Gastrocnemius medialis (tissue), 4 donors: ENCODE results near the gene CHRM2. TPM values are rescaled to one million over a fixed set of nuclear protein-coding genes. Genes with fewer than 3 reads are reported as not detected.
A peak's percentile ranks its signal among the peaks of the same experiment; 100 is the strongest.
"Not testable (repeated sequence)": the region's sequence is repeated elsewhere in the genome, so short reads cannot be mapped to it uniquely, and the experiment has no call there.

Experiments used
- ATAC-seq, 2 donors: fragments of 150-250 bp; one replicate each; pipeline ENCODE4 v1.9.1; 2016
- DNase-seq, 2 donors: peaks; one replicate each; pipeline ENCODE4 v3.0.0-alpha.2; 2019
- H3K27ac ChIP-seq, 4 donors: fragments of 200-600 bp; sonication (generic); 1 replicate in 1 of 4; 2 replicates in 3 of 4; pipeline ENCODE4 v1.5.1; 2016 to 2018; ENCODE audit warnings: mild to moderate bottlenecking in 2 of 4, moderate library complexity in 1 of 4
- H3K27me3 ChIP-seq, 3 donors: fragments of 200-600 bp; sonication (generic) in 2 of 3; 1 replicate in 1 of 3; 2 replicates in 2 of 3; pipeline versions ENCODE4 v1.5.1 to v1.6.0; 2016 to 2019; ENCODE audit warnings: mild to moderate bottlenecking in 1 of 3, moderate library complexity in 1 of 3
- H3K36me3 ChIP-seq, 2 donors: fragments of 200-600 bp; sonication (generic) in 1 of 2; one replicate each; pipeline ENCODE4 v1.5.1; 2017 to 2018
- H3K4me1 ChIP-seq, 2 donors: fragments of 200-600 bp; sonication (generic) in 1 of 2; one replicate each; pipeline ENCODE4 v1.5.1; 2016 to 2017; ENCODE audit warnings: mild to moderate bottlenecking in 2 of 2
- H3K4me3 ChIP-seq, 4 donors: fragments of 200-600 bp; sonication (generic) in 3 of 4; 1 replicate in 1 of 4; 2 replicates in 3 of 4; pipeline ENCODE4 v1.5.1; 2016 to 2019; ENCODE audit warnings: mild to moderate bottlenecking in 2 of 4
- H3K9me3 ChIP-seq, 3 donors: fragments of 200-600 bp; sonication (generic) in 2 of 3; 1 replicate in 1 of 3; 2 replicates in 2 of 3; pipeline ENCODE4 v1.5.1; 2016 to 2019
- POLR2A ChIP-seq, 2 donors: fragments of 450-650 bp; IDR thresholded peaks; one replicate each; pipeline ENCODE4 v1.6.1; 2017; ENCODE audit warnings: antibody characterized with exemption in 2 of 2, mild to moderate bottlenecking in 2 of 2, moderate library complexity in 2 of 2
- in situ Hi-C, 4 donors: fragments of 200-750 bp; cut with MboI; loops; one replicate each; pipeline versions ENCODE4 v1.15.0 to v1.8.0; 2017; ENCODE audit warnings: low sequenced_read_pairs in 4 of 4
- intact Hi-C: fragments of 100-400 bp; cut with DNase I; formaldehyde crosslinking; loops from one replicate; pipeline ENCODE4 v1.15.1; 2023; ENCODE audit warnings: low total_unique reads
- total RNA-seq, 4 donors: library from RNA; depleted of rRNA; stranded (reverse); fragments of >200 nt; gene quantifications; one replicate each; pipeline versions ENCODE4 v1.1.0 to v1.2.3, GENCODE V29; 2016
- TF ChIP-seq, protein P1 (sequence below), 5 experiments: fragments of 450-650 bp in 3 of 5; fragments of 200-600 bp in 2 of 5; sonication (generic) in 2 of 5; IDR thresholded peaks in 4 of 5; conservative IDR thresholded peaks in 1 of 5; 1 replicate in 4 of 5; 2 replicates in 1 of 5; pipeline ENCODE4 v1.5.1; 2016 to 2019; ENCODE audit warnings: antibody characterized with exemption in 5 of 5, mild to moderate bottlenecking in 3 of 5, moderate library complexity in 3 of 5

Gene CHRM2
- not detected for total RNA-seq

DNA sequence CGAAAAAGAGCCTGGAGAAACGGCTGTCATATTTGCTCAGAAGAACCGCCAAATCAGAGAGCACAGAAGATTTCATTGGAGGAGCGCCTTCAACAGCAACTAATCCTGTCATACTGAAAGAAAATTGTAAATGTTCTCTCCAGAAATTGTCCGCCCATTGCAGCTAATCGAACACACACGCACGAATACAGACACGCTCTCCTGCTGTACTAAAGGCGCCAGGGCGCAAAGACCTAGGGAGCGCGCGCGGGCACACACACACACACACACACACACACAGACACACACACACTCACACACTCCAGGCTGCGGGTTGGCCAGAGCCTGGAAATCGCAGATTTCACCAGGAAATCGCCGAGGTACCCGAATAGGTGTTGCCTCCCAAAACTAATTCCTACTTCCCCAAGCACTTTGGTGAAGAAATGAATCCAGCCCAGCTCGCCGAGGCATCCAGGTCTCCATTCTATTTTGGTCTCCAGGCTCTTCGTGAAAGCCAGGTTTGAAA is at the start of gene CHRM2:
CHRM2 (plus strand) TSS at position 157 of the 505 bp plus-strand sequence. CDS start 146,214 bp downstream, outside the sequence.
- Histone ChIP-seq H3K4me1 (no peaks in the 10 kb centered on the region), H3K4me3 (peak within 1 kb of the TSS in 2 of 4 donors; percentile 5 to 25), H3K36me3 (no peaks in the 10 kb centered on the region), H3K9me3 (no peaks in the 10 kb centered on the region), H3K27ac (no peak within 1 kb of the TSS), H3K27me3 (peaks cover 30 to 34% (median 34%) of the 10 kb centered on the region in 3 donors)
- intact Hi-C loops = no loop called here
- no peak for DNase-seq
- TF ChIP-seq POLR2A (IDR thresholded peaks at IDR 0.05) = no peak
- TF ChIP-seq, protein P1, sequence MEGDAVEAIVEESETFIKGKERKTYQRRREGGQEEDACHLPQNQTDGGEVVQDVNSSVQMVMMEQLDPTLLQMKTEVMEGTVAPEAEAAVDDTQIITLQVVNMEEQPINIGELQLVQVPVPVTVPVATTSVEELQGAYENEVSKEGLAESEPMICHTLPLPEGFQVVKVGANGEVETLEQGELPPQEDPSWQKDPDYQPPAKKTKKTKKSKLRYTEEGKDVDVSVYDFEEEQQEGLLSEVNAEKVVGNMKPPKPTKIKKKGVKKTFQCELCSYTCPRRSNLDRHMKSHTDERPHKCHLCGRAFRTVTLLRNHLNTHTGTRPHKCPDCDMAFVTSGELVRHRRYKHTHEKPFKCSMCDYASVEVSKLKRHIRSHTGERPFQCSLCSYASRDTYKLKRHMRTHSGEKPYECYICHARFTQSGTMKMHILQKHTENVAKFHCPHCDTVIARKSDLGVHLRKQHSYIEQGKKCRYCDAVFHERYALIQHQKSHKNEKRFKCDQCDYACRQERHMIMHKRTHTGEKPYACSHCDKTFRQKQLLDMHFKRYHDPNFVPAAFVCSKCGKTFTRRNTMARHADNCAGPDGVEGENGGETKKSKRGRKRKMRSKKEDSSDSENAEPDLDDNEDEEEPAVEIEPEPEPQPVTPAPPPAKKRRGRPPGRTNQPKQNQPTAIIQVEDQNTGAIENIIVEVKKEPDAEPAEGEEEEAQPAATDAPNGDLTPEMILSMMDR (IDR thresholded peaks at IDR 0.05 in 4 of 5, conservative IDR thresholded peaks at IDR 0.05 in 1 of 5) = no peak
- ATAC-seq = no peak
- in situ Hi-C loops = no loop called here

DNA sequence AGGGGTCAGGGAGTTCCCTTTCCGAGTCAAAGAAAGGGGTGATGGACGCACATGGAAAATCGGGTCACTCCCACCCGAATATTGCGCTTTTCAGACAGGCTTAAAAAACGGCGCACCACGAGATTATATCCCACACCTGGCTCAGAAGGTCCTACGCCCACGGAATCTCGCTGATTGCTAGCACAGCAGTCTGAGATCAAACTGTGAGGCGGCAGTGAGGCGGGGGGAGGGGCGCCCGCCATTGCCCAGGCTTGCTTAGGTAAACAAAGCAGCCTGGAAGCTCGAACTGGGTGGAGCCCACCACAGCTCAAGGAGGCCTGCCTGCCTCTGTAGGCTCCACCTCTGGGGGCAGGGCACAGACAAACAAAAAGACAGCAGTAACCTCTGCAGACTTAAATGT is 37.1 kb upstream of the CHRM2 start:
- H3K9me3 ChIP-seq, intact Hi-C loops, H3K27me3 ChIP-seq, H3K4me1 ChIP-seq, H3K4me3 ChIP-seq, H3K36me3 ChIP-seq, H3K27ac ChIP-seq, DNase-seq, ATAC-seq: not testable (repeated sequence)
- in situ Hi-C loops = loop anchor here in 1 of 4 donors (25.0 kb wide), 1 partner anchor 106 kb away; no protein-coding TSS in a partner anchor

DNA sequence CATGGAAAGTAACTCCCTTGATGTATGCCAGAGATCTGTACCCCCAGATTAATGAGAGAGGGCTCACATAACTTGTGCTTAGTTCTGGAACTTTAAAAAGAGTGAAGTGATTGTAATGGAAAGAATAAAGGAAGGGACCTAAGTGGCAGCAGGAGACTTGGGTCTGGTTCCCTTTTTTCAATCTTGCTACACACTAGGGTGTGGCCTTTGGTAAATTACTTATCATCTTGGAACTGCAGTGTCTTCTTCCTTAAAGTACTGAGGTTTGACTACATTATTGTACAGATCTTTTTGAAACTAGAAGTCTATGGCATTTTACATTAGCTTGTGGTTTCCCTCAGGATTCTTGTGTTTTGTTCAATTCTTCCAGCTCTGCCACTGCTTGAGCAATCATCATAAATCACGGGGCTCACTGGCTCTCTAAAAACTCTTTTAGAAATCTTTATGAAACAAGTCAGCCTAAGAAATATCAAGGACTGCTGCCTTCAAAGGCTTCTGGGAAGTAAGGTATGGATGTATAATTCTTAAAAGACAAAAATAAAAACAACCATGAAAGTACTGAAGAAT is 22.5 kb upstream of the CHRM2 start:
- TF ChIP-seq POLR2A (IDR thresholded peaks at IDR 0.05) = no peak
- TF ChIP-seq, protein P1 (IDR thresholded peaks at IDR 0.05 in 4 of 5, conservative IDR thresholded peaks at IDR 0.05 in 1 of 5) = no peak
- in situ Hi-C loops = loop anchor here in 1 of 4 donors (25.0 kb wide), 1 partner anchor 91 kb away; no protein-coding TSS in a partner anchor

DNA sequence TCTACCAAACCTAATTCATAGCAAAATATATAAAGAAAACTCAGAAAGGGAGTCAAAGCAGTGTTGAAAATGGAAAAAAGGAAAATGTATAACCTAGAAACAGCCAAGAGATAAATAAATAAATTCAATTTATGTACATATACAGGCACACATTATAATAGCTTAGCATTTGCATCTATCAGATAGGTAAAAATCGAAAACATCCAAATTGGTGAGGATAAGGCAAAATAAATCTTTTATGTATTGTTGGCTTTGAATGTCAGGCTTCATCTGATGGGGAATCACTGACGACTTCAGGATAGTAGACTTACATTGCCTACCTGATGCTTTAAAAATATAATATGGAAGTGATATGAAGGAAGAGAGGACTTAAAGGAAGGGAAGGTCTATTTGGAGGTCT is 20.6 kb upstream of the CHRM2 start:
- no peak for TF ChIP-seq POLR2A (IDR thresholded peaks at IDR 0.05)
- TF ChIP-seq, protein P1 (IDR thresholded peaks at IDR 0.05 in 4 of 5, conservative IDR thresholded peaks at IDR 0.05 in 1 of 5) = no peak

More for the DNA sequence above, 22.5 kb upstream of the CHRM2 start:
- no peaks in the 10 kb centered on the region for H3K27me3 ChIP-seq
- no peaks in the 10 kb centered on the region for H3K9me3 ChIP-seq
- DNase-seq = no peak
- no peak overlapping the region for H3K27ac ChIP-seq
- H3K36me3 ChIP-seq = no peaks in the 10 kb centered on the region
- no peaks in the 10 kb centered on the region for H3K4me1 ChIP-seq
- ATAC-seq = no peak
- intact Hi-C loops = no loop called here
- H3K4me3 ChIP-seq = no peak overlapping the region

DNA sequence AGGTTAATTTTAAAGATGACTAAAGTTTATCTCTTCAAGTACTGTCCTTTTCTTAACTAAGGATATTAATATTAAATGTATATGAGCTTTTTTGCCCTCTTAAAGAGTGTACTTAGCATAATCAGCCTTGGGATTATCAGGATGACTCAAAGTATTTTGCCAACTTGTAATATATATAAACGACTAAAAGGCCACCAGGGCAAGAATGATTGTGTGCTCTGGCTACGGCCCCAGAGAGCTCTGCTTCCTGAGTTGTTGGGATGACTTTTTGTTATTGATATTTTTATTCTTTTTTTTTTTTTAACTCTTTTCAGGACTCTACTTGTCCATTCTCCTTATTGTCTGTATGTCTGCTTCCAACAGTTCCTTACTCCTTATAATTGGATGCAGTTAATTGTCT is 14.8 kb upstream of the CHRM2 start:
- in situ Hi-C loops = no loop called here
- intact Hi-C loops = no loop called here
- no peaks in the 10 kb centered on the region for H3K9me3 ChIP-seq
- no peaks in the 10 kb centered on the region for H3K36me3 ChIP-seq
- DNase-seq (no peak), ATAC-seq (no peak)
- TF ChIP-seq POLR2A (IDR thresholded peaks at IDR 0.05) = no peak
- TF ChIP-seq, protein P1 (IDR thresholded peaks at IDR 0.05 in 4 of 5, conservative IDR thresholded peaks at IDR 0.05 in 1 of 5) = no peak
- H3K27me3 ChIP-seq = no peaks in the 10 kb centered on the region
- no peak overlapping the region for H3K27ac ChIP-seq
- H3K4me1 ChIP-seq = no peaks in the 10 kb centered on the region
- no peak overlapping the region for H3K4me3 ChIP-seq

More for the DNA sequence above, 20.6 kb upstream of the CHRM2 start:
- Histone ChIP-seq H3K27ac (no peak overlapping the region), H3K36me3 (no peaks in the 10 kb centered on the region), H3K4me3 (no peak overlapping the region), H3K4me1 (no peaks in the 10 kb centered on the region), H3K9me3 (no peaks in the 10 kb centered on the region), H3K27me3 (no peaks in the 10 kb centered on the region)
- ATAC-seq (no peak), DNase-seq (no peak)
- intact Hi-C loops (no loop called here), in situ Hi-C loops (loop anchor here in 1 of 4 donors (25.0 kb wide), 1 partner anchor 89 kb away; no protein-coding TSS in a partner anchor)
